WTC11 (cell line): Measurements from ENCODE around the gene GOLGB1. TPM values are rescaled to one million over a fixed set of nuclear protein-coding genes. Genes with fewer than 3 reads are reported as not detected.
"Not testable (repeated sequence)": the region's sequence is repeated elsewhere in the genome, so short reads cannot be mapped to it uniquely, and the experiment has no call there.

Experiments used
- ATAC-seq: fragments of 200-7000 bp; cut with Tn5 transposase; 2 replicates; pipeline ENCODE4 v1.10.0; 2021; ENCODE audit warnings: mild to moderate bottlenecking, moderate library complexity
- CTCF ChIA-PET: fragments of 300-600 bp; sonication (Branson Sonifier 250); formaldehyde crosslinking; loops from one replicate; lab custom pipeline; 2021; ENCODE audit warnings: antibody characterized with exemption; lab: Charles Lee
- POLR2A ChIA-PET: fragments of 350-600 bp; sonication (Branson Sonifier 250); formaldehyde crosslinking; loops from one replicate; lab custom pipeline; 2021; ENCODE audit warnings: antibody characterized with exemption; lab: Charles Lee
- DNase-seq: peaks from one replicate; pipeline ENCODE4 v3.0.0; 2021; ENCODE audit warnings: low spot score
- H3K27ac Mint-ChIP-seq: 2 replicates; pipeline ENCODE4 v1.8.0; 2021; ENCODE audit warnings: mixed read lengths
- H3K27me3 Mint-ChIP-seq: 2 replicates; pipeline ENCODE4 v1.8.0; 2021; ENCODE audit warnings: low read depth, mild to moderate bottlenecking, moderate library complexity, mixed read lengths
- H3K36me3 Mint-ChIP-seq: 2 replicates; pipeline ENCODE4 v1.8.0; 2021; ENCODE audit warnings: mixed read lengths
- H3K4me1 Mint-ChIP-seq: 2 replicates; pipeline ENCODE4 v1.8.0; 2022; ENCODE audit warnings: mixed read lengths
- H3K4me3 Mint-ChIP-seq: 2 replicates; pipeline ENCODE4 v1.8.0; 2021; ENCODE audit warnings: mild to moderate bottlenecking, moderate library complexity, mixed read lengths
- H3K9me3 Mint-ChIP-seq: 2 replicates; pipeline ENCODE4 v1.8.0; 2021; ENCODE audit warnings: mixed read lengths
- CREM ChIP-seq: sonication (generic); formaldehyde crosslinking; IDR thresholded peaks from 2 replicates; pipeline ENCODE4 v1.8.1; 2022; ENCODE audit warnings: mild to moderate bottlenecking, missing genetic modification reagents, moderate library complexity
- ESRRA ChIP-seq: sonication (generic); formaldehyde crosslinking; IDR thresholded peaks from 2 replicates; pipeline ENCODE4 v1.8.1; 2022; ENCODE audit warnings: mild to moderate bottlenecking, missing genetic modification reagents, borderline replicate concordance
- ETV6 ChIP-seq: sonication (generic); formaldehyde crosslinking; IDR thresholded peaks from 2 replicates; pipeline ENCODE4 v1.8.1; 2022; ENCODE audit warnings: mild to moderate bottlenecking, missing genetic modification reagents
- FOXJ3 ChIP-seq: sonication (generic); formaldehyde crosslinking; IDR thresholded peaks from 2 replicates; pipeline ENCODE4 v1.9.0; 2021; ENCODE audit warnings: missing genetic modification reagents, mild to moderate bottlenecking, borderline replicate concordance
- FOXP1 ChIP-seq: sonication (generic); formaldehyde crosslinking; IDR thresholded peaks from 2 replicates; pipeline ENCODE4 v1.8.0; 2022; ENCODE audit warnings: missing genetic modification reagents, mild to moderate bottlenecking, moderate library complexity, borderline replicate concordance
- JUN ChIP-seq: sonication (generic); formaldehyde crosslinking; IDR thresholded peaks from 2 replicates; pipeline ENCODE4 v1.8.0; 2023; ENCODE audit warnings: mild to moderate bottlenecking, missing genetic modification reagents
- OVOL2 ChIP-seq: fragments of 250-450 bp; sonication (Bioruptor Pico); IDR thresholded peaks from 2 replicates; pipeline ENCODE4 v1.9.0; 2021; ENCODE audit warnings: mild to moderate bottlenecking, borderline replicate concordance
- SMAD3 ChIP-seq: sonication (generic); formaldehyde crosslinking; IDR thresholded peaks from 2 replicates; pipeline ENCODE4 v1.8.0; 2022; ENCODE audit warnings: missing genetic modification reagents, mild to moderate bottlenecking, borderline replicate concordance
- SOX15 ChIP-seq: fragments of 250-450 bp; sonication (Bioruptor Pico); IDR thresholded peaks from 2 replicates; pipeline ENCODE4 v1.9.0; 2021; ENCODE audit warnings: mild to moderate bottlenecking
- ZNF219 ChIP-seq: sonication (generic); formaldehyde crosslinking; IDR thresholded peaks from 2 replicates; pipeline ENCODE4 v1.8.0; 2023; ENCODE audit warnings: missing genetic modification reagents, mild to moderate bottlenecking, borderline replicate concordance
- total RNA-seq: library from RNA; stranded (reverse); gene quantifications from 3 replicates; pipeline ENCODE4 v1.2.3, GENCODE V29; 2021
- TF ChIP-seq, protein P1 (sequence below): sonication (generic); formaldehyde crosslinking; IDR thresholded peaks from 2 replicates; pipeline ENCODE4 v1.8.0; 2023; ENCODE audit warnings: missing genetic modification reagents, mild to moderate bottlenecking, borderline replicate concordance
- TF ChIP-seq, protein P2 (sequence below): sonication (generic); formaldehyde crosslinking; IDR thresholded peaks from 2 replicates; pipeline ENCODE4 v1.8.1; 2023; ENCODE audit warnings: mild to moderate bottlenecking, missing genetic modification reagents, borderline replicate concordance
- TF ChIP-seq, protein P3 (sequence below): sonication (generic); formaldehyde crosslinking; IDR thresholded peaks from 2 replicates; pipeline ENCODE4 v1.8.0; 2023; ENCODE audit warnings: missing genetic modification reagents
- TF ChIP-seq, protein P4 (sequence below): fragments of 250-450 bp; sonication (Bioruptor Pico); IDR thresholded peaks from 2 replicates; pipeline ENCODE4 v1.9.0; 2021; ENCODE audit warnings: moderate library complexity, mild to moderate bottlenecking, inconsistent platforms, borderline replicate concordance
- TF ChIP-seq, protein P5 (sequence below): sonication (generic); formaldehyde crosslinking; IDR thresholded peaks from 2 replicates; pipeline ENCODE4 v1.8.0; 2022; ENCODE audit warnings: mild to moderate bottlenecking, missing genetic modification reagents
- TF ChIP-seq, protein P6 (sequence below): sonication (generic); formaldehyde crosslinking; IDR thresholded peaks from 2 replicates; pipeline ENCODE4 v1.8.1; 2022; ENCODE audit warnings: mild to moderate bottlenecking, moderate library complexity, missing genetic modification reagents
- TF ChIP-seq, protein P7 (sequence below): sonication (generic); formaldehyde crosslinking; IDR thresholded peaks from 2 replicates; pipeline ENCODE4 v1.8.1; 2023; ENCODE audit warnings: mild to moderate bottlenecking, missing genetic modification reagents, moderate library complexity
- TF ChIP-seq, protein P8 (sequence below): sonication (generic); formaldehyde crosslinking; IDR thresholded peaks from 2 replicates; pipeline ENCODE4 v1.8.0; 2022; ENCODE audit warnings: mild to moderate bottlenecking, missing genetic modification reagents
- TF ChIP-seq, protein P9 (sequence below): sonication (generic); formaldehyde crosslinking; IDR thresholded peaks from 2 replicates; pipeline ENCODE4 v1.8.0; 2022; ENCODE audit warnings: mild to moderate bottlenecking, missing genetic modification reagents

Gene GOLGB1
- total RNA-seq, 1 experiment from 2014 or later: 33.8 TPM

DNA sequence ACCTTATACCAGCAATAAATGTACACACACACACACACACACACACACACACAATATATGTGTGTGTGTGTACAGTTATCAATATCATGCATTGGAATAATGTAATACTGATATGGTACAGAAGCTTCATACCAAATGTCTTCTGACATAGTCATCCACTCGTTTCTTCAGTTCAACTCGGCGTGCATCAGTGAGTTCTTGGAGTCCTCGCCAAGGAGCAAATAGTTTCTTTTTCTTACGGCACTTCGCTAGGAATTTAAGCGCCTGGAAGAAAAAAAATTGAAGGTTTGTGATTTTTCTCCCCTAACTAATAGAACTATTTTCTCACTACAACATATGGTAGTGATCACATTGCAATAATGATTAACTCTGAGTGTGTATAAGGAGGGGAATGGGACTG, 32.1 kb upstream of the GOLGB1 start (continued):
- TF ChIP-seq FOXJ3: no peak
- no peak for TF ChIP-seq SOX15 (CRISPR knock-in tag)
- TF ChIP-seq FOXP1: no peak
- TF ChIP-seq, all 79 proteins: peak for 0

DNA sequence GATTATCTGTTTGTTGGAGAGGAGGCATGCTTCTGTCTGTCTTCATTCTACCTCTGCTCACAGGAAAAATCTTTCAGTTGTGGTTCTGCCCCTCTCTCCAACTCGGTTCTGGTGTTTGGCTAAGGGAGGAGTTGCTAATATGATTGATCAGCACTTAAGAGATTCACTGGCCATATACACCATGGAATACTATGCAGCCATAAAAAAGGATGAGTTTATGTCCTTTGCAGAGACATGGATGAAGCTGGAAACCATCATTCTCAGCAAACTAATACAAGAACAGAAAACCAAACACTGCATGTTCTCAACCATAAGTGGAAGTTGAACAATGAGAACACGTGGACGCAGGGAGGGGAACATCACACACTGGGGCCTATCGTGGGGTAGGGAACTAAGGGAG, 25.6 kb upstream of the GOLGB1 start:
- H3K4me1 Mint-ChIP-seq, ATAC-seq, POLR2A ChIA-PET, CTCF ChIA-PET, H3K4me3 Mint-ChIP-seq, H3K9me3 Mint-ChIP-seq, H3K27ac Mint-ChIP-seq, DNase-seq, H3K27me3 Mint-ChIP-seq: not testable (repeated sequence)
- peaks cover 57% of the 10 kb centered on the region for H3K36me3 Mint-ChIP-seq

DNA sequence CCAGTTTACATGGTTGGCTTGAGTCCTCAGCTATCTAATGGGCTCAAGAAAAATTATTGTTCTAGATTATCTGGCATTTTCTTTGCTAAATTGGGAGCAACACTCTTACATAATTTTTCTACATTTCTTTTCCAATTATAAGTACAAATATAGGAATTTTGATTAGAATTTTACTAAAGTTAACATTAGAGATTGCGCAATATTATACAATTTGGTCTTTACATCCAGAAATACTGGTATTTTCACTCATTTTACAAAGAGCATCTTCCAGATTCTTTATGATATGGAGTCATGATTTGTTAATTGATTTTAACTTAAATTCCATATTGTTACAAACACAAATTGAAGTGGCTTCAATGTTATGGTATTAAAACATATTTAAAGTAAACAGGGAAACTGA, 19.7 kb upstream of the GOLGB1 start:
- ATAC-seq (no peak), DNase-seq (no peak)
- TF ChIP-seq, protein P1, sequence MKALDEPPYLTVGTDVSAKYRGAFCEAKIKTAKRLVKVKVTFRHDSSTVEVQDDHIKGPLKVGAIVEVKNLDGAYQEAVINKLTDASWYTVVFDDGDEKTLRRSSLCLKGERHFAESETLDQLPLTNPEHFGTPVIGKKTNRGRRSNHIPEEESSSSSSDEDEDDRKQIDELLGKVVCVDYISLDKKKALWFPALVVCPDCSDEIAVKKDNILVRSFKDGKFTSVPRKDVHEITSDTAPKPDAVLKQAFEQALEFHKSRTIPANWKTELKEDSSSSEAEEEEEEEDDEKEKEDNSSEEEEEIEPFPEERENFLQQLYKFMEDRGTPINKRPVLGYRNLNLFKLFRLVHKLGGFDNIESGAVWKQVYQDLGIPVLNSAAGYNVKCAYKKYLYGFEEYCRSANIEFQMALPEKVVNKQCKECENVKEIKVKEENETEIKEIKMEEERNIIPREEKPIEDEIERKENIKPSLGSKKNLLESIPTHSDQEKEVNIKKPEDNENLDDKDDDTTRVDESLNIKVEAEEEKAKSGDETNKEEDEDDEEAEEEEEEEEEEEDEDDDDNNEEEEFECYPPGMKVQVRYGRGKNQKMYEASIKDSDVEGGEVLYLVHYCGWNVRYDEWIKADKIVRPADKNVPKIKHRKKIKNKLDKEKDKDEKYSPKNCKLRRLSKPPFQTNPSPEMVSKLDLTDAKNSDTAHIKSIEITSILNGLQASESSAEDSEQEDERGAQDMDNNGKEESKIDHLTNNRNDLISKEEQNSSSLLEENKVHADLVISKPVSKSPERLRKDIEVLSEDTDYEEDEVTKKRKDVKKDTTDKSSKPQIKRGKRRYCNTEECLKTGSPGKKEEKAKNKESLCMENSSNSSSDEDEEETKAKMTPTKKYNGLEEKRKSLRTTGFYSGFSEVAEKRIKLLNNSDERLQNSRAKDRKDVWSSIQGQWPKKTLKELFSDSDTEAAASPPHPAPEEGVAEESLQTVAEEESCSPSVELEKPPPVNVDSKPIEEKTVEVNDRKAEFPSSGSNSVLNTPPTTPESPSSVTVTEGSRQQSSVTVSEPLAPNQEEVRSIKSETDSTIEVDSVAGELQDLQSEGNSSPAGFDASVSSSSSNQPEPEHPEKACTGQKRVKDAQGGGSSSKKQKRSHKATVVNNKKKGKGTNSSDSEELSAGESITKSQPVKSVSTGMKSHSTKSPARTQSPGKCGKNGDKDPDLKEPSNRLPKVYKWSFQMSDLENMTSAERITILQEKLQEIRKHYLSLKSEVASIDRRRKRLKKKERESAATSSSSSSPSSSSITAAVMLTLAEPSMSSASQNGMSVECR (CRISPR knock-in tag): no peak
- TF ChIP-seq, protein P2, sequence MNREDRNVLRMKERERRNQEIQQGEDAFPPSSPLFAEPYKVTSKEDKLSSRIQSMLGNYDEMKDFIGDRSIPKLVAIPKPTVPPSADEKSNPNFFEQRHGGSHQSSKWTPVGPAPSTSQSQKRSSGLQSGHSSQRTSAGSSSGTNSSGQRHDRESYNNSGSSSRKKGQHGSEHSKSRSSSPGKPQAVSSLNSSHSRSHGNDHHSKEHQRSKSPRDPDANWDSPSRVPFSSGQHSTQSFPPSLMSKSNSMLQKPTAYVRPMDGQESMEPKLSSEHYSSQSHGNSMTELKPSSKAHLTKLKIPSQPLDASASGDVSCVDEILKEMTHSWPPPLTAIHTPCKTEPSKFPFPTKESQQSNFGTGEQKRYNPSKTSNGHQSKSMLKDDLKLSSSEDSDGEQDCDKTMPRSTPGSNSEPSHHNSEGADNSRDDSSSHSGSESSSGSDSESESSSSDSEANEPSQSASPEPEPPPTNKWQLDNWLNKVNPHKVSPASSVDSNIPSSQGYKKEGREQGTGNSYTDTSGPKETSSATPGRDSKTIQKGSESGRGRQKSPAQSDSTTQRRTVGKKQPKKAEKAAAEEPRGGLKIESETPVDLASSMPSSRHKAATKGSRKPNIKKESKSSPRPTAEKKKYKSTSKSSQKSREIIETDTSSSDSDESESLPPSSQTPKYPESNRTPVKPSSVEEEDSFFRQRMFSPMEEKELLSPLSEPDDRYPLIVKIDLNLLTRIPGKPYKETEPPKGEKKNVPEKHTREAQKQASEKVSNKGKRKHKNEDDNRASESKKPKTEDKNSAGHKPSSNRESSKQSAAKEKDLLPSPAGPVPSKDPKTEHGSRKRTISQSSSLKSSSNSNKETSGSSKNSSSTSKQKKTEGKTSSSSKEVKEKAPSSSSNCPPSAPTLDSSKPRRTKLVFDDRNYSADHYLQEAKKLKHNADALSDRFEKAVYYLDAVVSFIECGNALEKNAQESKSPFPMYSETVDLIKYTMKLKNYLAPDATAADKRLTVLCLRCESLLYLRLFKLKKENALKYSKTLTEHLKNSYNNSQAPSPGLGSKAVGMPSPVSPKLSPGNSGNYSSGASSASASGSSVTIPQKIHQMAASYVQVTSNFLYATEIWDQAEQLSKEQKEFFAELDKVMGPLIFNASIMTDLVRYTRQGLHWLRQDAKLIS (CRISPR knock-in tag): no peak
- TF ChIP-seq FOXP1 (no peak), ESRRA (no peak), JUN (CRISPR knock-in tag) (no peak), OVOL2 (CRISPR knock-in tag) (no peak), SMAD3 (no peak), ETV6 (CRISPR knock-in tag) (no peak), CREM (CRISPR knock-in tag) (no peak), ZNF219 (CRISPR knock-in tag) (no peak)
- TF ChIP-seq, protein P3, sequence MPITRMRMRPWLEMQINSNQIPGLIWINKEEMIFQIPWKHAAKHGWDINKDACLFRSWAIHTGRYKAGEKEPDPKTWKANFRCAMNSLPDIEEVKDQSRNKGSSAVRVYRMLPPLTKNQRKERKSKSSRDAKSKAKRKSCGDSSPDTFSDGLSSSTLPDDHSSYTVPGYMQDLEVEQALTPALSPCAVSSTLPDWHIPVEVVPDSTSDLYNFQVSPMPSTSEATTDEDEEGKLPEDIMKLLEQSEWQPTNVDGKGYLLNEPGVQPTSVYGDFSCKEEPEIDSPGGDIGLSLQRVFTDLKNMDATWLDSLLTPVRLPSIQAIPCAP (CRISPR knock-in tag): no peak
- TF ChIP-seq, protein P4, sequence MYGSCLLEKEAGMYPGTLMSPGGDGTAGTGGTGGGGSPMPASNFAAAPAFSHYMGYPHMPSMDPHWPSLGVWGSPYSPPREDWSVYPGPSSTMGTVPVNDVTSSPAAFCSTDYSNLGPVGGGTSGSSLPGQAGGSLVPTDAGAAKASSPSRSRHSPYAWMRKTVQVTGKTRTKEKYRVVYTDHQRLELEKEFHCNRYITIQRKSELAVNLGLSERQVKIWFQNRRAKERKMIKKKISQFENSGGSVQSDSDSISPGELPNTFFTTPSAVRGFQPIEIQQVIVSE: no peak
- TF ChIP-seq, protein P5, sequence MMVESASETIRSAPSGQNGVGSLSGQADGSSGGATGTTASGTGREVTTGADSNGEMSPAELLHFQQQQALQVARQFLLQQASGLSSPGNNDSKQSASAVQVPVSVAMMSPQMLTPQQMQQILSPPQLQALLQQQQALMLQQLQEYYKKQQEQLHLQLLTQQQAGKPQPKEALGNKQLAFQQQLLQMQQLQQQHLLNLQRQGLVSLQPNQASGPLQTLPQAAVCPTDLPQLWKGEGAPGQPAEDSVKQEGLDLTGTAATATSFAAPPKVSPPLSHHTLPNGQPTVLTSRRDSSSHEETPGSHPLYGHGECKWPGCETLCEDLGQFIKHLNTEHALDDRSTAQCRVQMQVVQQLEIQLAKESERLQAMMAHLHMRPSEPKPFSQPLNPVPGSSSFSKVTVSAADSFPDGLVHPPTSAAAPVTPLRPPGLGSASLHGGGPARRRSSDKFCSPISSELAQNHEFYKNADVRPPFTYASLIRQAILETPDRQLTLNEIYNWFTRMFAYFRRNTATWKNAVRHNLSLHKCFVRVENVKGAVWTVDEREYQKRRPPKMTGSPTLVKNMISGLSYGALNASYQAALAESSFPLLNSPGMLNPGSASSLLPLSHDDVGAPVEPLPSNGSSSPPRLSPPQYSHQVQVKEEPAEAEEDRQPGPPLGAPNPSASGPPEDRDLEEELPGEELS (CRISPR knock-in tag): no peak
- TF ChIP-seq, protein P6, sequence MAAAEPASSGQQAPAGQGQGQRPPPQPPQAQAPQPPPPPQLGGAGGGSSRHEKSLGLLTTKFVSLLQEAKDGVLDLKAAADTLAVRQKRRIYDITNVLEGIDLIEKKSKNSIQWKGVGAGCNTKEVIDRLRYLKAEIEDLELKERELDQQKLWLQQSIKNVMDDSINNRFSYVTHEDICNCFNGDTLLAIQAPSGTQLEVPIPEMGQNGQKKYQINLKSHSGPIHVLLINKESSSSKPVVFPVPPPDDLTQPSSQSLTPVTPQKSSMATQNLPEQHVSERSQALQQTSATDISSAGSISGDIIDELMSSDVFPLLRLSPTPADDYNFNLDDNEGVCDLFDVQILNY (CRISPR knock-in tag): no peak
- TF ChIP-seq, protein P7, sequence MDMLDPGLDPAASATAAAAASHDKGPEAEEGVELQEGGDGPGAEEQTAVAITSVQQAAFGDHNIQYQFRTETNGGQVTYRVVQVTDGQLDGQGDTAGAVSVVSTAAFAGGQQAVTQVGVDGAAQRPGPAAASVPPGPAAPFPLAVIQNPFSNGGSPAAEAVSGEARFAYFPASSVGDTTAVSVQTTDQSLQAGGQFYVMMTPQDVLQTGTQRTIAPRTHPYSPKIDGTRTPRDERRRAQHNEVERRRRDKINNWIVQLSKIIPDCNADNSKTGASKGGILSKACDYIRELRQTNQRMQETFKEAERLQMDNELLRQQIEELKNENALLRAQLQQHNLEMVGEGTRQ: no peak
- TF ChIP-seq, protein P8, sequence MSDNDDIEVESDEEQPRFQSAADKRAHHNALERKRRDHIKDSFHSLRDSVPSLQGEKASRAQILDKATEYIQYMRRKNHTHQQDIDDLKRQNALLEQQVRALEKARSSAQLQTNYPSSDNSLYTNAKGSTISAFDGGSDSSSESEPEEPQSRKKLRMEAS: no peak
- TF ChIP-seq, protein P9, sequence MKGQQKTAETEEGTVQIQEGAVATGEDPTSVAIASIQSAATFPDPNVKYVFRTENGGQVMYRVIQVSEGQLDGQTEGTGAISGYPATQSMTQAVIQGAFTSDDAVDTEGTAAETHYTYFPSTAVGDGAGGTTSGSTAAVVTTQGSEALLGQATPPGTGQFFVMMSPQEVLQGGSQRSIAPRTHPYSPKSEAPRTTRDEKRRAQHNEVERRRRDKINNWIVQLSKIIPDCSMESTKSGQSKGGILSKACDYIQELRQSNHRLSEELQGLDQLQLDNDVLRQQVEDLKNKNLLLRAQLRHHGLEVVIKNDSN (CRISPR knock-in tag): no peak
- peaks cover 23% of the 10 kb centered on the region for H3K36me3 Mint-ChIP-seq
- POLR2A ChIA-PET: no interaction called here
- no peaks in the 10 kb centered on the region for H3K4me1 Mint-ChIP-seq
- H3K9me3 Mint-ChIP-seq: no peaks in the 10 kb centered on the region
- H3K4me3 Mint-ChIP-seq: no peak overlapping the region
- CTCF ChIA-PET: no interaction called here
- no peak overlapping the region for H3K27ac Mint-ChIP-seq
- H3K27me3 Mint-ChIP-seq: no peaks in the 10 kb centered on the region
